Measurements from ENCODE around the gene APOL3.

GRCh38 chr22:36144886-36145541, 15.5 kb downstream of the APOL3 start:
- TF ChIP-seq EZH2 (IDR thresholded peaks at IDR 0.05; ENCODE audit: low read length, unreplicated experiment) (no peak), CTCF (conservative IDR thresholded peaks at IDR 0.05; ENCODE audit: low read depth, low read length) (peak; percentile 74)
